ENCODE results near the gene NDNF.

NDNF gene

DNA sequence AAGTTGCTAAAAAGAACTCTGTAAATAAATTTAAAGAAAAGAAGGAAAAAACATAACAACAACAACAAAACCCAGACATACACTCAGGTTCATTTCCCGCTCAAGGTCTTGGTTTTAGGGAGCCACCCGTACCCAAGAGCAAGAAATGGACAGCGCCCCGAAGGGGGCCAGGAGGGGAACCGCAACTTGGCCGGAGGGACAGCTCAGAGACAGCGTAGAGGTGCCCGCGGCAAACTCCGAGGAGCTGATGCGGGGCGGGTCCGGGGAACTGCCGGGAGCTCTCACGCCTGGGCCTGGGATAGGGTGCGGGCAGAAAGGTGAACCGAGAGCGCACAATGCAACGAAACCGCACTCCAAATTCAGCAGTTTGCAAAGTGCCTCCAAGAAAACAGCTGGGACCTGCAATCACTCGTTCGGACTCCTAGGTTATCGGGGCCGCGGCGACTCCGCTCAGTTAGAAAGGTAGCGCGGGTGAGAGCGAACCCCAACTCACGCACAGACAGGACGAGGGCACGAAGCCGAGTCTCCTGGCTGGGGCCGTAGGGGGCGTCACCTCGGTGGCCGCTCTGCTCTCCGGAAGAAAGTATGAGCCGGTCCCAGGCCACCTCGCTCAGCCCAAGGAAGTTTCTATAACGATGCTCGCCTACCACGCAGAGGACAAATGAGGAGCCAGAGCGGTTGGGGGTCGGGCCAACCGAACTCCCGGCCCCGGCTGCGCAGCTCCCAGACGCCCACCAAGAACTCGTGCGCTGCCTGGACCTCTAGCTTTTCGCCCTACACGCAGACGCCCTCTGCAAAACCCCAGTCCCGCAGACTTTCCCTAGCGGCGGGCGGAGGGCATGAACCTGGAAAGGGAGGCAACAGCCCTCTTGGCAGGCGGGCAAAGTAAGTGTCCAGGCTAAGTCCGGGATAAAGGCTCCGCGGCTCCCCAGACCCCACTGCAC, 1.4 kb downstream of the NDNF start:
- DNase-seq (ENCODE audit: low spot score): peak; percentile 78

DNA sequence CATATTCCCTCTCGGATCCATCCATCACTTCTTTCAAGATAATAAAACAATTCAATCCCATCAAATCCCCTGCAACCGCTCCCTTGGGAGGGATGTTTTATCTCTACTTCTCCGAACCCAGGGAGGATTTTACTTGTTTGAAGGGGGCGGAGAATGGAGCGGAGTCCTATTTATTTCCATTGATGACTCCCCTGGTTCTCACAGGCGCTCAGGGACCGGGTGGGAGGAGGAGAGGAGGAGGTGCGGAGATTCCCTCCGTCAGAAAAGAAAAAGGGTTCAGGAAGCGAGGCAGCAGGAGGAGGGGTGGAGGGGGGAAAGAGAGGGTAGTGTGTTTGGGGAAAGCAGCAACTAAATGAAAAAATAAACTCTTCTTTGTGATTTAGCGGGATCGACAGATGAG, 2.1 kb downstream of the NDNF start:
- DNase-seq (ENCODE audit: low spot score): no peak

DNA sequence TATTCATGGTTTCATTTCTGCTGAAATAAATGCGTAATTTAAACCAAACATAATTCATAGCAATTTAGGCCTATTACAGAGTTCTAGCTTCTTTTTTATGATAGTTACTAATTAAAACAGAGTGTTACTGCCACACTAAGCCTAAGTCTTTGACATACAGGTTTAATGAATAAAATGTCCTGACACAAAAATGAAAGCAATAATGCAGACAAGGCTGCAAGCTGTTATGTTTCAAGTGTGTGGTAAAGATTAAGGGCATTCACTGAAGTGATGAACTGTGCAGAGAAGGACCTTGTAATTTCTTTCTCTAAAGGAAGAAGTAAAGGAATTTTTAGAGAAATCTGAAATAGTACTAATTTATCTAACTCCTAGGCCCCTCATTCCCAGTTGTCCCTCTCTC, 2.9 kb downstream of the NDNF start:
- no peak for DNase-seq (ENCODE audit: low spot score)

DNA sequence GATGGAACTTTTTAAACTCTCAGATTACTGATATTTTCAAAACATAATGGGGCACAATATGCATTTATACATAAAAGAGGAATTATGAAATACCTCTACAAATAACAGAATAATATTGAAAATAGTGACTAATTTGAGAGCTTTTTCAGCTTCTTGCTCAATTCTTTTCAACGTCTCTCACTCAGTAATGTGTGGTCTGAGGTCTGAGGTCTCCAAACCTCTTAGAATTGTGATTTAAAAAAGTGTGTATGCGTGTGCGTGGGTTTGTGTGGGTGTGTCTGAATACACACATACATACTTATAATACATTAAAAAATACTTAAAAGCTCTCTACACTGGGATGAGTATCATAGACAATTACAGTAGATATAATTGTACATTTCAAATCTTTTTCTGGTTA, 7.9 kb downstream of the NDNF start:
- DNase-seq (ENCODE audit: low spot score): no peak

DNA sequence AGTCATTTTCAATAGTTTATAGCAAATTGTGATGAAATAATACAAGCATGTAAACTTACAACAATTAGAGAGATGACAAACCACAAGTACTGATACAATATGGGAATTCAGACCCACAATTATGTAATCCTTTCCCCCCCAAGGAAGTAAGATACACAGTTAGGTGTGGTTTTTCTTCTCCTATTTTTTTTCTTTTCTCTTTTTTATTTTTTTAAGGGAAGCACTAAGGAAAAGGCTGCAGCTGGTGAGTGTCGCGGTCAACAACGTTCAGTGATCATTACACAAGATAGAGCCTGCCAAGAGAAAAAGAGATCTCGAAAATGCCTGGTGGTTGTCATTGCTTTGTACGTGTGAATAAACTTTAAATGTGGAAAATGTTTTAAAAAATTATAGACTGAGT, 9.8 kb downstream of the NDNF start:
- no peak for DNase-seq (ENCODE audit: low spot score)

DNA sequence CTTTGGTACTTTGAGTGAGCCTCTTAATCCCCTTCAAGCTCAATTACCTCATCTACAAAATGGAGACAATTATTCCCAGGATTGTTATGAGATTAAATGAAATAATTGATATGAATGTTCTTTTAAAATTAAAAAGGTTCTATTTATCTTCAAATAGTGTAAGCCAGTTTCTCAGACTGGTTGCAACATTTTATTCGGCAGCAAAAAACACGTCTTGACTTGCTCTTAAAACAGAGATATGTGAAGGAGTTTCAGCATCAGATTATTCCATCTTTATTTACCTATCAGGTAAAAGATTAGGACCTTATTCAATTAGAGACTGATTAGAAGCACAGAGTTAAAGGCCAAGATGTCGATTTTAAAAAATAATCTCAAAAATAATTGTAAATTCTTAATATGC, 10.5 kb downstream of the NDNF start:
- DNase-seq (ENCODE audit: low spot score): no peak

DNA sequence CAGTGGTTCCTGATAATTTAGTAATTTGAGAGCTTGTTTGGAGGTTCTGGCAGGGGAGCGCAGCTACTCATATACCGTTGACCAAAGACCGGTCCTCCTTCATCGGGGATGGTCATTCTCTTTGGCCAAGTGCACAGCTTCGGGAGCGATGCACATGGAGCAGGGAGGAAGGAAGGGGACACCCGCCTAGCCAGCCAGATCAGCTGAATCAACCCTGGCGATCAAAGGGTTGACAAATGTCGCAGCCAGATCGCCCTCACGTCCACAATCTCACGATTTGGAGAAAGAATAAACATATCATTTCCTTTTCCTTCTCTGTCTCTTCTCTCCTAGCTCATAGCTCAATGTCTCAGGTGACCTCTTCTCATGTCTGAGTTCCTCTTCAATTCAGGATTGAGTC, 11.1 kb downstream of the NDNF start:
- DNase-seq (ENCODE audit: low spot score): no peak

DNA sequence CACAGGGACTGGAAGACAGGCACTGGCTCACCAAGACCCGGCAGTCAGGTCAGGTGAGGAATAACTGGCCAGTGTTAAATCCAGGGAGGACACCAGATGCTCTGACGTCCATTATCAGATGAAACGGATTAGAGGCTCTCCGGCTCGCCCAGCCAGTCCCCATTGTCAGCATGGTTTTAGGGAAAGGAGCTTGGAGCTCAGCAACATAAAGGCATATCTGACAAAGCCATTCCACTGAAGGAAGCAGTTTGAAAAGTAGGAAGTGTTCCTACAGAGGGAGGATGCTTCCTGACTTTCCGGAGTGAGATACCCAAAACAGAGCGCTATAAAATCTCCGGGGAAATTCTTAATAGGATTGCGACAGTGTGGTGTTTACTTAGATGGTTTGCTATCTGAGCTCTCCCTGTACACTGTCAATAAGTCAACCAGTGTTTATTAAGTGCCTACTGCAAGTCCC, 14.8 kb downstream of the NDNF start:
- DNase-seq (ENCODE audit: low spot score): no peak

DNA sequence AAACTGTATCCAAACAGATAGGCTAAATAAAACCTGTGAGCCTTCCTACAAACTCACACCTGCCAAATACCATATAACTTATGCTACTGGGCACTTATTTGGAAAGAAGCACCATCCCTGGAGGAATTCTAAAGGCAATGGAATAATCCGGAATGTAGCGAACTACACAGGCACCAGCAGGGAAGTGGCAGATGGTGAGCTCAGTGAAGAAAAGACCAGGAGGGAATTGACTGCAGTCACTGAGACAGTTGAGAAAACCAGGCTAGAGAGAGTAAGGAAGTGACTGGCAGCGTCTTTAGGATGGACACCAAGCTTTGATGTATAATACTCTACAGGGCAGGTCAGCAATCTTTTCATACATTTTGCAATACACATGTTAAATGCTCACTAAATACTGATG, 16.3 kb downstream of the NDNF start:
- DNase-seq (ENCODE audit: low spot score): no peak

DNA sequence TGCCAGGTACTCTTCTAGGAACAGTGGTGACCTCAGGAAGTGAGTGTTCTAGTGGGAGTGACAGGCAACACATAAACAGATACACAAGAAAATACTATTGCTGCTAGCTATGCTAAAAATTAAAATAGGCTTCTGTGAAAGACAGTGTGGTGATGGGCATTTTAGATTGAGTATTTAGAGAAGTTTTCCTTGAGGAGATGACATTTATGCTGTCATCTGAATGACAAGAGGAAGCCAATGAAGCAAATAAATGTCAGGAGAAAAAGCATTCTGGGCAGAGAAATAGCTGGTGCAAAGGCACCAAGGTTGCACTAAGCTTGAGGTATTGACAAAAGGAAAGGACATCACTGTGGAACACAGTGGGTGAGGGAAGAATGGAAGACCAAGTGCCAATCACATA, 18.0 kb downstream of the NDNF start:
- DNase-seq (ENCODE audit: low spot score): no peak

DNA sequence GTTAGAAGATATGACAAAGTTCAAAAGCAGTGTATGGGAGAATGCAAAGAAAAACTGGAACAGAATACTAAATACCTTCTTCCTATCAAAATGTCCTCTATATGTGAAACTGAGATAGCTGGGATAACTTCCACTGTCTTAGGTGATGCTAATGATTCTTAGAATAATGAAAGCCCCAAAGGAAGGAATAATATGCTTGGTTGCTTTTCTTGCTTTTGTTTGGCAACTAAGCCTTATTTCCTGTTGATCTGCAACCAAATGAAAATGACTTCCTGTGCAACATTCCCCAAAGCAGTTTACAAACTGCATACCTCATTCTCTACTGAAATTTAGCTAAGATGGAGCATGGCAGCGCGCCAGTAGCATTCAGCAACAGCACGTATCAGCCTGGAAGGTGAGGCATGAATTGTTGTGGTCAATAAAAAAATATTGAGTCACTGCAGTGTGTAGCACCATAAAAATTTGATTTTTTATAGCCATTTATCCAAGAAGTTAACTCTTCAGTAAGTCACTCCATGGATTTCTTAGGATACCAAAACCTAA, 18.7 kb downstream of the NDNF start:
- DNase-seq (ENCODE audit: low spot score): no peak

DNA sequence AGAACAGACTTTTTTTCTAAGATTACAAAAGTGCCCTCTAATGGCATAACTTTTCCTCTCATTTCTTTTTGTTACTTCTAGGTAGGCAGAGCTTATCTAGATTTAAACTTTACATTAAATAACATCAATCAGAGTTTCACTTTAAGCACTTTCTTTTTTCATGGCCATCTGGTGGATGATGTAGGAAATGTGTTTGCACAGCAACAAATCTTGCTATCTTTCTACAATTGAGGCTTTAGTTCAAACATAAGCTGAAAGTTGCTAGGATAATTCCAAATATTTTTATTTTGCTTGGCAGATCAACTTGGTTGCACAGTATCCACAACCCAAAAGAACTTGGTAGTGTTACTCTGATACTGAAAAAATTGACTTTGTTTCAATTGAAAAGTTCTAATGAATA, 22.0 kb downstream of the NDNF start:
- DNase-seq (ENCODE audit: low spot score): no peak

DNA sequence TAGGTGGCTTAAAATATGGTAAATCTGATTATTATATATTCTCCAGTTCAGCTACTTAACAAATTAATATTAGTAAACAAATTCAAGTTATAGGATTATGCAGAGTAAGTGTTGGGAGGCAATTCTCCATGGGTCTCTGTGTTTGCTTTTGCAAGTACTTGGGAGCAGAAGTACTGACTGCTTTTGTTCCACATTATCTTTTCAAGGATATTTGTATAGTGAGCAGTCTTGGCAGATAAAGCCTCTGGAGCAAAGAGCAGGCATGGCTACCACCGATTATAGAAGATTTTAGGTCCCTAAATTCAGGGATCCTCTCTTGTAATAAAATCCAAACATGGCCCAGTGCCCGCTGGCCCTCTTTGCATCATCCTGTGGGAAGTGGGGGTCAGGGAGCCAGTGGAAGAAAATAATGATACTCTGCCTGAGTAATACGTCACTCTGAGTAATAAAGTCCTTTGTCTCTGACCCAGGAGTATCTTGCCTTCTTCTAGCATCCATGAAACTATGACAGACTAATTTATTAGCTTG, 23.2 kb downstream of the NDNF start:
- DNase-seq (ENCODE audit: low spot score): no peak

DNA sequence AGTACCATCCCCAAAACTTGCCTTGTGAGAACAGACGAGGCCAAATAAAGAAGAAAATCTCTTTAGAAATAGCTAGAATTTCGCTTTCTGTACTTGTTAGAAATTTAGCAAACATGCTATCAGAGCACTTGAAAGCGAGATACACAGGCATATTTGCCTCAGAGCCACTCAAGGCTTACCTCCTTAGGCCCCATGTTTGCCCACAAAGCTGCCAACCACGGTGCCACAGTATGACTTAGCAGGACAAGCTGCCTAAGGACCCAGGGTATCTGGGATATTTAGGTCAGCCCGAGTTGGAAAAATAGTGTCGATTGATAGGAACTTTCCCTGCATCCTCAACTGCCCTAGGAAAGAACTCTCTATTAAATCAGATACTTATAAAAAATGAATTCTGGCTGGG, 24.2 kb downstream of the NDNF start:
- no peak for DNase-seq (ENCODE audit: low spot score)

DNA sequence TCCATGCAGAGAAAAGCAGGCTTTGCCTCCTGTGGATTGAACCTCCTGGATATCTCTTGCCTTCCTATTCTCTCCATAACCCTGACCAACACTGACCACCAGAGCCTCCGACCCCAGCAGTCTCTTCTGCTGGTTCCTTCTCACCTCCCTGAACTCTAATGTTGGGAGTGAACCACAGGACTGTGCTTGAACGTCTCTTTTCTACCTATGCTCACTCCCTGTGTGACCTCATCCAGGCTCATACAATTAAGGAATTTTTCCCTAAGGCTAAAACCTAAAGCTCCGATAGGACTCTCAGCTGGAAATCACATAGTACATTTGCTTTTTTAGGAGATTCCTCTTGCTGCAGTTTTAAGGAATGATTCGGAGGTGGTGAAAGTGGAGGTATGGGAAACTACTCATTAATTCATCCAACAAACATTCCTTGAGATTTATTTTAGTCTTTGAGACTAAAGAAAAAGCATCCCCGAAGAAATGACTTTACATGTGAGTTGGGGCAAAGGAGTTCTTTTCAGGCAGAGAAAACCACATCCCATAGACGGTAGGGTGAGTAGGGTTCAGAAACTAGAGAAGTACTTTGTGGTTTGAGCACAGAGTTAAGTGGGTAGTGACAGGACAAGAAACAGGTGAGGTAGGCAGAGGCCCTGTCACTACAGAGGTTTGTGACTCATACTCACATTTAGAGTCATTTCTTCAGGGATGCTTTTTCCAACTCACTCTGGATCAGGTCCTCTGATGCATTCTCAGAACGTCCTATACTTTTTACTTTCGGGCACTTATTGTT, 30.8 kb downstream of the NDNF start:
- DNase-seq (ENCODE audit: low spot score): no peak

DNA sequence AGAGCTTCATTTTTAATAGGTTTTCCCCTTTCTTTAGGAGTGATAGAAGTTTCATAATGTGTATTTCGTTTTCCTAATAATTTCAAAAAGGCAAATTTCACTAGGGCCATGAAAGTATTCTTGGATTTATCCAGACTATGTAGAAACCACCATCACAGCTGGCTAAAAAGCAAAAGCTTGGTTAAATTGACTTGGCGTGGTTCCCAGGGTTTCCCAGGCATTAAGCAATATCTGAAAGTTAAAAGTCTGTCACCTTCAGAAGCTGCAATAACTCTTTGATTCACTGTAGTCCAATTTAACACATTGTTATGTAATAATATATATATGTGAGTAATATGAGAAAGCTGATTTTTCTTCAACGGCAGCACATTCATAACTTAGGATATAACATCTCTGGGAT, 38.3 kb downstream of the NDNF start:
- DNase-seq (ENCODE audit: low spot score): no peak

DNA sequence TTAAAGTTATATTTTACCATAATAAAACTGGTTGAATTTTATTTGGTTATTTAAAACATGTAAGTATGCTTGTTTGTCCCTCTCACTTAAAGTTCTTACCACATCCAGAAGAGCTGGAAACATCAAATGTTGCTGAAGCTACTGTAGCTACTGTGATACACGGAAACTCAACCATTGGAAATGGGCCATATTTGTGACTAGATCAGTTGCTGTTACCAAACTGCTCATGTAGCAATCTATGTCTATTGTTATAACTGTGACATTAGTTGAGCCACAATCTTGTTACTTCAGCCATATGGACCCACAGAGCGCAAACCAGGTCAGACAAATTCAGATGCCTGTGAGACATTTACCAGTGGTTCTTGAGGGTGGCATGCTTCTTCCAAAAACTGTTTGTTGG, 41.6 kb downstream of the NDNF start:
- no peak for DNase-seq (ENCODE audit: low spot score)

DNA sequence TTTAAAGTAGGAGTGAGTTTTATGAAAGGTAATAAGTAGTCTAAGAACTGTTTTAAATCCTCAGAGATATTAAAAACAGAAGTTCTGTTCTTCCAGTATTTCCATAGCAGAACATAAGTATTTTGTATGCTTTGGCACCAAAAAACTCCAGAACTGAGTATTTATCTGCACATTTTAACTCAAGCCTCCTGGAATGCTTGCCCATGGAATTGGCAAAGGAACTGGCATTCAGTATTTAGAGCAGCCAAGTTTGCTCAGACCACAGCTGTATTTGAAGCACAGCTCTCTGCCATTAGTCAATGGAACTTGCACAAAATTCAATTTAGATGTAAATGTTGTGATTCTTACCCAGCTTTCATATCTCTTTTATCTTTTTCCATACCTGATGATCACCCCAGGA, 42.2 kb downstream of the NDNF start:
- no peak for DNase-seq (ENCODE audit: low spot score)

DNA sequence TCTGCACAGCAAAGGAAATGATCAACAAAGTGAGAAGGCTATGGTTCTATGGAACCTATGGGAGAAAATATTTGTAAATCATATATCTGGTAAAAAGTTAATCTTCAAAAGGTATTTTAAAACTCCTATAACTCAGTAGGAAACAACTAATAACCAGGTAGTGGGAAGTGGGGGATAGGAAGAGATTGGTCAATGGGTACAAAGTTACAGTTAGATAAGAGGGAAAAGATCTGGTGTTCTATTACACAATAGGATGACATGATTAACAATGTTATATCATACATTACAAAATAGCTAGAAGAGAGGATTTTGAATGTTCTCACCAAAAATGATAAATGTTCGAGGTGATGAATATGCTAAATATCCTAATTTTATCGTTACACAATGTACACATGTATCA, 46.3 kb downstream of the NDNF start:
- no peak for DNase-seq (ENCODE audit: low spot score)

DNA sequence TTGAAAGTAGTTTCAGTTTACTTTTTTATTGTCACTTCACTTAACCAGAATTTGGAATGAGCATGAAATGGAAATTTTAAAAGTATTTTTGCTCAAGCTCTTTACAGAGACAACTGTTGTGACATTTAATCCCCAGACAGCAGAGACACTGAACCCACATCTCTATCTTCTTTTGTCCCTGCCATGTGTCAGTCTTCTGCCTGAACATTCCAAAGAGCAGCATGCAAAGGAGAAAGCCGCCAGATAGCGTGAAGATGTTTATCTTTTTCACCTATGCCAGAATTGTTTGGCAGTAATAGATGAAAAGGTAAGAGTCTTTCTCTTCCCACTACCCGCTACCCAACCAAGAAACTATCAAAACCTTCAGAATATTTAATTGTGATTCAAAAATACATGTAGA, 46.8 kb downstream of the NDNF start:
- no peak for DNase-seq (ENCODE audit: low spot score)

DNA sequence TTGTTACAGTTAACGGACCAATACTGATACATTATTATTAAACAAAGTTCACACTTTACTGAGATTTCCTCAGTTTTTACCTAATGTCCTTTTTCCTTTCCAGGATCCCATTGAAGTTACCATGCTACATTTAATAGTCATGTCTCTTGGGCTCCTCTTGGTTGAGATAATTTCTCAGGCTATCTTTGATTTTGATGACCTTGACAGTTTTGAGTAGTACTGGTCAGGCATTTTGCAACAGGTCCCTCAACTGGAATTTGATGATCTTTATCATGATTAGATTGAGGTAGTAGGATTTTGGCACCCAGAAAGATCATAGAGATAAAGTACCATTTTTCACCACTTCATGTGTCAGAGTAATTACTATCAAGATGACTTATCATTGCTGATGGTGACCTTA, 53.8 kb downstream of the NDNF start:
- no peak for DNase-seq (ENCODE audit: low spot score)

DNA sequence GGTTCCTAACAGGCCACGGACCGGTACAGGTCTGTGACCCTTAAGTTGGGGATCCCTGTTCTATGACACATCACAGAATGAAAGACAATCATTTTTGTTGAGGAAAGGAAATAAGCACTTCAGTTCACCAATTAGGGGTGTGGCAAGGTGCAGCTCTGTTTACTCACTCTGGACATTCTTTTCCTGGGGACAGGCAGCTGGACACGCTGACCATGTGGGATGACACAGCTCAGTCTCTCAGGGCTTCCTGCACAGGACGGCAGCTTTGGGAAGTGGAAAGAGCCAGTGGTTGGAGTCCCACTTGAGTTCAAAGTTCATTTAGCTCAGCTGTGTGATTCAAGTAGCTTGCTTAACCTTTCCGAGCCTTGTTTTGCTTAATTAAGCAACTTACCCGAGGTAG, 55.7 kb downstream of the NDNF start:
- no peak for DNase-seq (ENCODE audit: low spot score)

DNA sequence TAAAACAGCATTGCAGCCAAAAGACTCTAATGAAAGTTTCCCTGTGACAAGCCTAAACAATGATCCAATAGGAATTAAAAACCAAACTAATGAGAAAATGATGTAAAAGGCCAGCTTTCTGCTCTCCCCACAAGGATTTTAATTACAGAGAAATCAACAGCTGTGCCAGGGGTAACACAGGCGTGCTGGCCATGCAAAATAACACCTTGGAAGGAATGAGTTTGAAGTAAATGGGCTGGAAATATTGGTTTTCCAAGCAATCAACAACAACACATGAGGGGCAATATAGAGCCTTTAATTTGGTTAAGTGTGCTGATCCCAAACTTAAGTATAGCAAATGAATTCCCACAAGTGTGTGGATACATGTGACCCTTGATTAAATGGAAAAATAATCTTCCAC, 56.9 kb downstream of the NDNF start:
- DNase-seq (ENCODE audit: low spot score): no peak

Data from left forelimb (tissue), 1 donor.